HK-2 (cell line): ENCODE measurements around the gene STRA6.
"Not testable (repeated sequence)": the region's sequence is repeated elsewhere in the genome, so short reads cannot be mapped to it uniquely, and the experiment has no call there.

ENCODE experiments used
- DNase-seq: peaks from one replicate; pipeline ENCODE4 v3.0.0-alpha.2; 2018; ENCODE audit not compliant: unreplicated experiment

Gene STRA6

GRCh38 chr15:74165461-74165860 is 37.1 kb downstream of the STRA6 start:
- no peak for DNase-seq

DNA sequence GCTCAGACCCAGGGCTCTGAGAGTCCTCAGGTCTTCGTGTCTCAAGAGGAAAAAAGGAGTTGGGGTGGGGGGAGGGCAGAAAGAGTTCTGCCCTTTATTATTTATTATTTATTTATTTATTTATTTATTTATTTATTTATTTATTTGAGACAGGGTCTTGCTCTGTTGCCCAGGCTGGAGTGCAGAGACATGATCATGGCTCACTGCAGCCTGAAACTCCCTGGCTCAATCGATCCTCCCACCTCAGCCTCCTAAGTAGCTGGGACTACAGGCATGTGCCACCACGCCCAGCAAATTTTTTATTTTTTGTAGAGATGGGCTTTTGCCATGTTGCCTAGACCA is 40.4 kb downstream of the STRA6 start:
- not testable (repeated sequence) for DNase-seq

DNA sequence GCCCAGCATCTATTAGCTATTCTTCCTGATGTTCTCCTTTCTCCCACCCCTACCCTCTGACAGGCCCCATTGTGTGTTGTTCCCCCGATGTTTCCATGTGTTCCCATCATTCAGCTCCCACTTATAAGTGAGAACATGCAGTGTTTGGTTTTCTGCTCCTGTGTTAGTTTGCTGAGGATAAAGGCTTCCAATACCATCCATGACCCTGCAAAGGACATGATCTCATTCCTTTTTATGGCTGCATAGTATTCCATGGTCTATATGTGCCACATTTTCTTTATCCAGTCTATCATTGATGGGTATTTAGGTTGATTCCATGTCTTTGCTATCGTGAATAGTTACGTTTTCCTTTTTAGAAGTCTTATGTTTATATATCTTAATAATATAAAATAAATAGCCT is 42.2 kb downstream of the STRA6 start:
- not testable (repeated sequence) for DNase-seq

DNA sequence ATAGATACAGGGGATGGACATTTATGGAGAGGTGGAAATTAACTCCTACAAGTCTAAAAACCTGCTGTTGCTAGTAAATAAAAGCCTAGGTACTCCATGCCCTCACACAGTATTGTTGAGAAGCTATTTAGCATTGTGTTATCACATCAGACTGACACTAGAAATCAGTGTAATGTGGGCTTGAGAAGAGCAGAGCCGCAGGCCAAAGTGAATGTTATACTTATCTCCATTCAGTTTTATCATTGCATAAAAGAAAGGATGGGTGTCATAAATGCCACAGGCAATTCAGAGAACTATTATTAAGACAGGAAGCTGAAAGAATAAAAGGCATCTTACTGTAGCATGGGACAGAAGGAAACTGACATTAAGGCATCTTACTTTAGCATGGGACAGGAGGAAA is 42.8 kb downstream of the STRA6 start:
- no peak for DNase-seq

DNA sequence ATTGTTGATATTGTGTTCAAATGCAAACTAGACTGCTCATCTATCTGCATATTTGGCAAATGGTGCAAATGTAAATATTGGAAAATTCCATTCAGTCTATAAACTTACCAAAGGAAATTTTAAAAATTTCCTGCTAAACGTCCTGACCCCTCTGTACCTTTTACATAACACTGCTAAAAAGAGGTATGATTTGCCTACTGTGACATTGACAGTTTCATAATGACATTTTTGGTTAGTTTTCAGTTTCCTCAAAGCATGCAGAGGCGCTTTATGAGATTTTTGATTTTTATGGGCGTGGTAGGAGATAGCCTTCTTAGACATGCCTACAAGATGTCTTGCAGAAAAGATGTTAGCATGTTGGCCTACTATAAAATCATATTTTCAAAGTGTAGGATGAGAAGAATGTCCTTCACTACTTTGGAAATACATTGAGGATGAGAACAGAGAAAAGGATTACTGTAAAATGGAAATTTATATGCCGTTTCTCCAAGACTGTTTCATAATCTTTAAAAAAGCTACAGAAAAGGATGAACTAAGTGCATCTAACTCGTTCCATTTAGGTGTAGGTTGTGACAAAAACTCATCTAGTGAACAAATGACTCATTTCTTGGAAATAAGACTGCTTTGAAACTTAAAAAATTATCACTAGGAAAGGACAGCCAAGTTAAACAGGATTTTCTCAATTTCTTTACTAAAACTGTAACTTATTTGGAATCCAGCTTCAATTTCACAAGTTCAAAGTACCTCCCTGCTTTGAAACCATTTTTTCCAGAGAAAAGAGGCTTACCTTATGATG is 43.5 kb downstream of the STRA6 start:
- no peak for DNase-seq

- DNase-seq: no peak
These were observed 44.4 kb downstream of the STRA6 start for GRCh38 chr15:74157868-74158827.

- no peak for DNase-seq
These were observed 45.7 kb downstream of the STRA6 start for GRCh38 chr15:74156678-74157411.

DNA sequence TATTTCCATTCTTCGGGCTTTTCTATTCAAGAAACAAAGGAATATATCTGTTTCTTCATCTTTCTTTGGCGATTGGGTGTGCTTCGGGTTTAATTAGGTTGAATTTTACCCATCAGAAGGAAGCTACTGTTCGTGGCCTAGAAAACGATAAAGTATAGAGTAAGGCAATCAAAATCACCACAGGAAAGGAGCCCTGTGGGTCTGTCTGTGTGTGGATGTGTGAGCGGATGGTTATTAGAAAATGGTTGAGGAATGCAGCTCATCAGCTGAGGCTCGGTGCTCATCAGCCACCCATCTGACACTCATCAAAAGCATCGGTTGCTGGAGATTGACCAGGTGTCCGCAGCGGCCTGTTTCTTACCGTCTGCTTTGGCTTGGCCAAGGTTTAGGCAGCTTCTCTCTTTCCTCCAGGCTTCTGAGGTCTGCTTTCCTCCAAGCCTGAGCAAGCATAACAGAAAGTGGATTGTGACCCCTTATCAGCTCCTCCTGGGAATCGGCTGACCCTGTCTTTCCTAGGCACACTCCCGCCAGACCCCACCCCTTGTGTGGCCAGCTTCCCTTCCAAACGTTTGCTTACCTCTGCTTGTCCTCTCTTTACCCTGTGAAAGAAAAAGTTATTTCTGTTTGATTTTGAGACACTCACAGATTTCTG is 46.7 kb downstream of the STRA6 start:
- DNase-seq: no peak

- no peak for DNase-seq
These were observed 55.5 kb downstream of the STRA6 start for GRCh38 chr15:74147051-74147450.

- no peak for DNase-seq
These were observed 56.2 kb downstream of the STRA6 start for GRCh38 chr15:74146277-74146800.

DNA sequence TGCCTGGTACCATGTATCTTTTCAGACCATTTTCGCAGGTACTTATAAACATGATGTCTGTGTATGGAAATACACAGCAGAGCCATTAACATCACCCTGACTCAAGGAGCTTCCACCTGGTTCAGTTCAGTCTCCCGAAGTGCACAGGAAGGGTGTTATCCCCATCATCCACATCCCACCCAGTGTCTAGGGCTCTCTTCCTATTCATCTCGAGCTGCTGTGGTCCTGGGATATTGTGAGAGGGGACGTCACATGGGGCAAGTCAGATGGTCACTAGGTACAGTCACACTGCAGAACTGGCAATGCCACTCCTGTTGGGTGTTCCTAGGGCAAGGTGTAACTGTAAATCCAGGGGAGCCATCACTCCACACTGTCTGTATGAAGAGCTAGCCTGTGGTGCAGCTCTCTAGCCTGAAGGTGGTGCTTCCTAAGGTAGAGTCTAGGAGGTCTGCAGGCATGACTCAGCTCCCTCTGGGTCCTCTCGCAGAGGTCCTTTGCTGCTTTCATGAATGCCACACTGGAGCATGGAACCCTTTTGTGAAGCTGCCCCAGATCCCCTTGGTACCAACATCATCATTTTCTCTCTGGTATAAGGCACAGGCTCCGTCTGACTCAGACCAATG is 58.3 kb downstream of the STRA6 start:
- no peak for DNase-seq

DNA sequence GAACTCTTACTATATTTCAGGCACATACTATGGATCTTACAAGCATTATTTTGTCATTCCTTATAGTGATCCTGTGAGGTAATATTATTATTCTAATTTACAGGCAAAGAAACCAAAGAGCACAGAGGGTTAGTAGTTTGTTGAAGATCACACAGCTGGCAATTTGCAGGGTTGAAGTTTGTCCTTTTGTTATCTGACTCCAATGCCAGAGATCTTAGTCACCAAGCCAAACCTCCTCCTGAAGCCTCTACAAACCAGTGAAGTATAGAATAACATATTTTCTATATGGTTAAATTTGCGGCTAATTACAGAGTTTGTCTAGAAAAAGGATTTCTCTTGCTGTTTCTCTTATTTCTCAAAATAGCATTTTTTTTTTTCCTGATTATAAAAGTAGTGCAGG is 61.0 kb downstream of the STRA6 start:
- DNase-seq: no peak

DNA sequence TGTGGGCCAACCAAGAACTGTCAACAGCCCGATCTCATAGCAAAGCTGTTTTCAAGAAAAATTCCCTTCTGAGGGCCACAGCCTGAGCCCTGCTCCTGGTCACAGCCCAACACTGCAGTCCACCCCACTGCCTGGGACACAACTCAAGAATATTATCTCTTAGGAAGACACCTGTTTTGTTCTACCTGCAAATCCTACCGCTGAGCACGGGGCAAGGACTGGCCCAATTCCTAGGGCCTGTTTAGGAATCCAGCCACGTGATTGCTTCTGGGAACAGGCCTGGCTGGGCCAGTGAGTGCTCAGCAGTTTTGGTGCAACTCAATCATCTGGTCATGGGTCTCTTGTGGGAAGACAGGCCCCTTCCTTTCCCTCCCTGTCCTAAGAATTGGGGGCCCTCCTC is 63.9 kb downstream of the STRA6 start:
- no peak for DNase-seq

- no peak for DNase-seq
These were observed 65.1 kb downstream of the STRA6 start for GRCh38 chr15:74137537-74137894.

- DNase-seq: no peak
These were observed 65.6 kb downstream of the STRA6 start for GRCh38 chr15:74136814-74137536.

DNA sequence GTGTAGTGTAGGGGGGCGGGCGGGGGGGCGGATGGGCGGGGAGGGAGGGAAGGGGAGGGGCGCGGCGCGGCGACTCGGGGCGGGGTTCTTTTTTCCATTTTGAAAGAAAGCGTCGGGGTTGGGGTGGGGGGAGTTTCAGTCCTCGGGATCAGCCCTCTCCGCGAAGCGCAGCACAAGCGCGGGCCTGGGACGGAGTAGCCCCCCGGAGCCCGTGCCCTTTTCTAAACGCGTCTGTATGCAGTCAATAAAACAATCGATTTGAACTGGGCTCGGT is 66.1 kb downstream of the STRA6 start:
- no peak for DNase-seq

DNA sequence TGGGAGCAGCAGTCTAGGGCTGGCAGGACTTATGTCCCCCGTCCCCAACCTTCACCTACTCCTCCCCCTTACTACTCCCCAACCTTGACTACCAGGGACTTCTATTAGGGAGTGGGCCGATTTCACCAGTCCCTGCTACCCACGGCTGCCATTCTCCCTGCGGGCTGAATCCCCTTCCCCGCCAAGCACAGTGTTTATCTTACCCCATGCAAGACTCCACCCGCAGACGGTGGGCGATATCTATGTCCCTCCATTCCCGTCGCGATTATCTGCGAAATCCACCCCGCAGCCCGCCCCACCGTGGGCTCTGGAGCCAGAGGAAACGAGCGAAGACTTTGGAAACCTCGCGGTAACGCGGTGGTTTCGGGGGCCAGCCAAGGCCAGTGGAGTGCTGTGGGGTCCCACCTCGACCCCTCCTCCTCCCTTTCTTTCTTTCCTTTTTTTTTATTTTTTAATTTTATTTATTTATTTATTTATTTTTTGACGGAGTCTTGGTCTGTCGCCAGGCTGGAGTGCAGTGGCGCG is 67.5 kb downstream of the STRA6 start:
- no peak for DNase-seq

- DNase-seq: no peak
These were observed 68.1 kb downstream of the STRA6 start for GRCh38 chr15:74134387-74135027.

GRCh38 chr15:74133694-74134386 is 68.7 kb downstream of the STRA6 start:
- no peak for DNase-seq
